AG04449 (cell line): ENCODE data around the gene COL4A4.

Experiments used
- CTCF ChIA-PET: fragments of 350-600 bp; formaldehyde crosslinking; extraction: SDS; loops from one replicate; lab custom pipeline; 2021; ENCODE audit warnings: antibody characterized with exemption; lab: Yijun Ruan, JAX
- POLR2A ChIA-PET: fragments of 400-600, 350-600 bp; formaldehyde crosslinking; extraction: SDS; loops from one replicate; lab custom pipeline; 2020; ENCODE audit warnings: antibody characterized with exemption, inconsistent platforms; lab: Yijun Ruan, JAX
- DNase-seq: peaks from one replicate; pipeline ENCODE4 v3.0.0-alpha.2; 2010; ENCODE audit warnings: low read depth, low spot score
- H3K4me3 ChIP-seq: 2 replicates; pipeline ENCODE4 v1.5.1; 2011; ENCODE audit warnings: low read depth, mild to moderate bottlenecking, control low read depth, low read length
- TF ChIP-seq, protein P1 (sequence below): IDR thresholded peaks from one replicate; pipeline ENCODE4 v1.5.1; 2011; ENCODE audit warnings: mild to moderate bottlenecking, moderate library complexity, low read length, control low read depth, inconsistent platforms; ENCODE audit not compliant: insufficient read depth; ENCODE audit errors: missing control alignments

Gene COL4A4

DNA sequence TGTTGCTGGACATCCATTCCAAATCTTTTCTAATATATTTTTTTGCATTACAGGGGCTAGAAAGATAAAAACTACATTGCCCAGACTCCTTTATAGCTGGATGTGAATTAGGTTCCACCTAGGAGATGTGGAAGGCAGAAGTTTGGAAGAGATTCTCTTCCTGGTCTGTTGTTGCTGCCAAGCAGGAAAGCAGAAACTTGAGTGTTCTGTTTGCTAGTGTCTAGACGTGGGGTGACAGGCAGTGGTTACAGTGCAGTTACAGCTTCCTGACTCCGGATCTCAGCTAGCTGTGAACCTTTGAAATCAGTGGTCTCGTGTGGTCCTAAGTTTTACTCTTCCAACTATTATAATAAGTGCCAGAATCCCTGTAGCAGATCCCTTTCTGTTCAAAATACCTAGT lies 46.2 kb downstream of the COL4A4 start:
- H3K4me3 ChIP-seq = no peak overlapping the region
- no peak for DNase-seq
- ChIA-PET CTCF (interaction anchor here (1.3 kb wide), 1 partner anchor 11 kb away, joined by 3 read pairs; no protein-coding TSS in a partner anchor), POLR2A (no interaction called here)
- TF ChIP-seq, protein P1, sequence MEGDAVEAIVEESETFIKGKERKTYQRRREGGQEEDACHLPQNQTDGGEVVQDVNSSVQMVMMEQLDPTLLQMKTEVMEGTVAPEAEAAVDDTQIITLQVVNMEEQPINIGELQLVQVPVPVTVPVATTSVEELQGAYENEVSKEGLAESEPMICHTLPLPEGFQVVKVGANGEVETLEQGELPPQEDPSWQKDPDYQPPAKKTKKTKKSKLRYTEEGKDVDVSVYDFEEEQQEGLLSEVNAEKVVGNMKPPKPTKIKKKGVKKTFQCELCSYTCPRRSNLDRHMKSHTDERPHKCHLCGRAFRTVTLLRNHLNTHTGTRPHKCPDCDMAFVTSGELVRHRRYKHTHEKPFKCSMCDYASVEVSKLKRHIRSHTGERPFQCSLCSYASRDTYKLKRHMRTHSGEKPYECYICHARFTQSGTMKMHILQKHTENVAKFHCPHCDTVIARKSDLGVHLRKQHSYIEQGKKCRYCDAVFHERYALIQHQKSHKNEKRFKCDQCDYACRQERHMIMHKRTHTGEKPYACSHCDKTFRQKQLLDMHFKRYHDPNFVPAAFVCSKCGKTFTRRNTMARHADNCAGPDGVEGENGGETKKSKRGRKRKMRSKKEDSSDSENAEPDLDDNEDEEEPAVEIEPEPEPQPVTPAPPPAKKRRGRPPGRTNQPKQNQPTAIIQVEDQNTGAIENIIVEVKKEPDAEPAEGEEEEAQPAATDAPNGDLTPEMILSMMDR = no peak

GRCh38 chr2:227117027-227117426 lies 47.0 kb downstream of the COL4A4 start:
- TF ChIP-seq, protein P1 = no peak
- ChIA-PET CTCF (interaction anchor here (0.8 to 1.7 kb wide), 4 partner anchors 8 to 122 kb away, joined by 3 read pairs; no protein-coding TSS in a partner anchor), POLR2A (no interaction called here)
- H3K4me3 ChIP-seq = no peak overlapping the region
- no peak for DNase-seq

GRCh38 chr2:227115761-227116160 lies 48.2 kb downstream of the COL4A4 start:
- TF ChIP-seq, protein P1 = no peak
- no peak for DNase-seq
- ChIA-PET POLR2A (no interaction called here), CTCF (interaction anchor here (1.7 kb wide), 1 partner anchor 123 kb away, joined by 3 read pairs; no protein-coding TSS in a partner anchor)
- no peak overlapping the region for H3K4me3 ChIP-seq

DNA sequence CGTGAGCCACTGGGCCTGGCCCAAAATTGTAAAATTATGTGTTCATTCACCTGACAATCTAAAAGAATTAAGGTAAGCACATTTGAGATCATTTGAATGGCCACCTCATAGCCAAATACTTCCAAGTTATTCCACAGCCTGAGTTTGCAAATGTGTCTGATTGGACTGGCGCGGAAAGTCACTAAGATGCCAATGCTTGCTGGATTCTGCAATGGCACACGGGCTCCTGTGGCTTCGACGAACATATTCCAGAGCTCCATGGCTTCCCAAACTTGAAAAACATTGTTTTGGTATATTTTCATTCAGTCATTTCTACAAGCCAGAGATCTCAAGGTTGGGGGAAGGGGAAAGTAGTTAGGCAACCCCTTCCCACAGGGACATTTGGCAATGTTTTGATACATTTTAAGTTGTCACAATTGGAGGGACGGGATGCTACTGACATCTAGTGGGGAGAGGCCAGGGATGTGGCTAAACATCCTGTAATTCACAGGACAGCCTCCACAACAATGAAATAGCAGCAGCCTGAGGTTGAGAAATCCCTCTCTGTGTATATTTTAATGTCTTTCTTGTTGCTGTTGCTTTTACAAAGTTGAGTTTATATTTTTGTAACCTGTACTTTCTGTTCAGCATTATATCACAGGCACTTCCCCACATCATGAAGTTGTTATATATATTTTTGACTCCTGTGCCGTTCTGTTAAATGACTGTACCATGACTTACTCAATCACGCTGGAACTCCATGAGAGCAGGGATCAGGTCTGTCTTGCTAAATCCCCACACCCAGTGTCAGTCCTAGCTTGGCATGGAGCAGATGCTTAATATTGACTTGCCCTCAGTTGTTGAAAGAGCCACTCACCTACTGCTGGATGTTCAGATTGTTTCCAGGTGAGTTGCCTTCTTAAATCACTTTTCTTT lies 56.9 kb downstream of the COL4A4 start:
- POLR2A ChIA-PET = no interaction called here

GRCh38 chr2:227103583-227103982 lies 60.4 kb downstream of the COL4A4 start:
- TF ChIP-seq, protein P1 = no peak
- no peak for DNase-seq
- no peak overlapping the region for H3K4me3 ChIP-seq
- POLR2A ChIA-PET = no interaction called here
- CTCF ChIA-PET = interaction anchor here (1.2 to 2.0 kb wide), 3 partner anchors 1434 to 1439 kb away, joined by 4 to 7 read pairs (median 5); no protein-coding TSS in a partner anchor

More for the DNA sequence above, 56.9 kb downstream of the COL4A4 start:
- TF ChIP-seq, protein P1 = peak; percentile 76
- no peak overlapping the region for H3K4me3 ChIP-seq
- CTCF ChIA-PET = interaction anchor here (0.7 to 2.8 kb wide), 18 partner anchors 9 to 1455 kb away, joined by 3 to 19 read pairs (median 4); partner anchors contain the start of gene IRS1
- DNase-seq = no peak

- TF ChIP-seq, protein P1 = no peak
- no peak for DNase-seq
- ChIA-PET CTCF (no interaction called here), POLR2A (no interaction called here)
- no peak overlapping the region for H3K4me3 ChIP-seq
Observed at GRCh38 chr2:227099340-227099739, 64.7 kb downstream of the COL4A4 start.
